Mesothelial cell of epicardium (in vitro differentiated cells): ENCODE data around the gene BCAS1. TPM values are rescaled to one million over a fixed set of nuclear protein-coding genes. Genes with fewer than 3 reads are reported as not detected.

Experiments used
- DNase-seq, 2 experiments: peaks; one replicate each; pipeline ENCODE4 v3.0.0; 2021; ENCODE audit warnings: low spot score in 2 of 2; ENCODE audit not compliant: unreplicated experiment in 2 of 2
- H3K27ac Mint-ChIP-seq: 2 replicates; pipeline ENCODE4 v1.8.0; 2021; ENCODE audit warnings: mixed read lengths
- H3K27me3 Mint-ChIP-seq: 2 replicates; pipeline ENCODE4 v1.8.0; 2021; ENCODE audit warnings: low read depth, mixed read lengths
- H3K36me3 Mint-ChIP-seq: 2 replicates; pipeline ENCODE4 v1.8.0; 2021; ENCODE audit warnings: mixed read lengths
- H3K4me1 Mint-ChIP-seq: 2 replicates; pipeline ENCODE4 v1.8.0; 2021; ENCODE audit warnings: mixed read lengths
- H3K4me3 Mint-ChIP-seq: 2 replicates; pipeline ENCODE4 v1.8.0; 2021; ENCODE audit warnings: mild to moderate bottlenecking, moderate library complexity, mixed read lengths
- H3K9me3 Mint-ChIP-seq: 2 replicates; pipeline ENCODE4 v1.8.0; 2021; ENCODE audit warnings: mixed read lengths
- total RNA-seq: library from RNA; stranded (reverse); gene quantifications from 3 replicates; pipeline ENCODE4 v1.2.1, GENCODE V29; 2021
- TF ChIP-seq, protein P1 (sequence below): fragments of 200-600 bp; sonication (generic); IDR thresholded peaks from one replicate; pipeline ENCODE4 v1.5.0; 2021; ENCODE audit warnings: antibody characterized with exemption; ENCODE audit not compliant: unreplicated experiment

Gene BCAS1
- total RNA-seq, 1 donor from 2014 or later, result 0.20 TPM

DNA sequence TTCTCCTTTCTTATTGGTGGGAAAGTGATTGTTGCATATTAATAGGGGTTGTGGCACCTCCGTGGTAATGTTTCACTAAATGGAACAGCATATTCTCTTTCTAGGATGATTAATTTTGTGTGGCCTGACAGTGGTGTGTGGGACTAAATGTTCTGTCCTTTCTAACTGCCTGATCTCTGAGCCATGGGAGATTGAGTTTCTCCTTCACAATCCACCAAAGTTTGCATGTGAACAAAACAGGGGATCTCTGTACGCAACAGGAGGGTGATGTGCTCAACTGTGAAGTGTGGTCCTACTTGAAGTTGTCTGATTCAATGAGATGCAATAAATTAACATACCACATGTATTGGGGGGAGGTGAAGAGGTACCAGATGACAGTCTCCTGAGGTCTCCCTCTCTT lies 19.3 kb downstream of the BCAS1 start:
- no peaks in the 10 kb centered on the region for H3K4me1 Mint-ChIP-seq
- no peaks in the 10 kb centered on the region for H3K36me3 Mint-ChIP-seq
- no peak for DNase-seq
- peaks cover 4% of the 10 kb centered on the region for H3K9me3 Mint-ChIP-seq
- no peak overlapping the region for H3K27ac Mint-ChIP-seq
- H3K4me3 Mint-ChIP-seq, result no peak overlapping the region
- H3K27me3 Mint-ChIP-seq, result peaks cover 12% of the 10 kb centered on the region
- TF ChIP-seq, protein P1, sequence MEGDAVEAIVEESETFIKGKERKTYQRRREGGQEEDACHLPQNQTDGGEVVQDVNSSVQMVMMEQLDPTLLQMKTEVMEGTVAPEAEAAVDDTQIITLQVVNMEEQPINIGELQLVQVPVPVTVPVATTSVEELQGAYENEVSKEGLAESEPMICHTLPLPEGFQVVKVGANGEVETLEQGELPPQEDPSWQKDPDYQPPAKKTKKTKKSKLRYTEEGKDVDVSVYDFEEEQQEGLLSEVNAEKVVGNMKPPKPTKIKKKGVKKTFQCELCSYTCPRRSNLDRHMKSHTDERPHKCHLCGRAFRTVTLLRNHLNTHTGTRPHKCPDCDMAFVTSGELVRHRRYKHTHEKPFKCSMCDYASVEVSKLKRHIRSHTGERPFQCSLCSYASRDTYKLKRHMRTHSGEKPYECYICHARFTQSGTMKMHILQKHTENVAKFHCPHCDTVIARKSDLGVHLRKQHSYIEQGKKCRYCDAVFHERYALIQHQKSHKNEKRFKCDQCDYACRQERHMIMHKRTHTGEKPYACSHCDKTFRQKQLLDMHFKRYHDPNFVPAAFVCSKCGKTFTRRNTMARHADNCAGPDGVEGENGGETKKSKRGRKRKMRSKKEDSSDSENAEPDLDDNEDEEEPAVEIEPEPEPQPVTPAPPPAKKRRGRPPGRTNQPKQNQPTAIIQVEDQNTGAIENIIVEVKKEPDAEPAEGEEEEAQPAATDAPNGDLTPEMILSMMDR, result no peak

DNA sequence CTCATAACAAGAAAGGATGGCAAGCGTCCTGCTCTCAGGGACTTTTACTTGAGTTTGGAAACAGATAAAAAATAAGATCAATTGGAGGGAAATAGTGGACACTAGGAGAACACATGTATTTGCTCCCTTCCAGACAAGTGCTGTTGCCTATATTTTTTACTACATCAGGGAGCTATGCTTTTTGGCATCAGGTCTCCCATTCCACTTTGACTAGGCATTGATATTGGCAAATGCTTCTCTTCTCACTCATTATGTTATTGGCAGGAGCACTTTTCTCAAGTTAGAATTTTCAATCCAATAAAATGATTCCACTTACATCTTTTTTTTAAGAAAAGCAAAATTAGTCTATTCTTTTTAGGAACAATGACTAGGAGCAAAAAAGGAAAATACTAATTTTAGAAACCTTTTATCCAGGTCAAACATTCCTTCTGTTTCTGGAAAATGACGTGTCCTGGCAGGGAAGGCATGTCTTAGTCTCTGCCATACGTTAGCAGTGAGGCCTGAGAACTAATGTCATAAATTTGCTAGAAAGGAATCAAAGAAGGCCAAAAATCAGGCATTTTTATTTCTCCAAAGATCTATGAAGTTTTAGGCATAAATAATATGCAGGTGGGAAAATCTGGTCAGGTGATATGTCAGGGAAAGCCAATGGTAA lies 21.4 kb downstream of the BCAS1 start:
- Mint-ChIP-seq H3K4me3 (no peak overlapping the region), H3K36me3 (no peaks in the 10 kb centered on the region), H3K27me3 (peaks cover 7% of the 10 kb centered on the region), H3K27ac (no peak overlapping the region), H3K4me1 (no peaks in the 10 kb centered on the region), H3K9me3 (peaks cover 7% of the 10 kb centered on the region)
- TF ChIP-seq, protein P1, result no peak
- DNase-seq, result no peak

DNA sequence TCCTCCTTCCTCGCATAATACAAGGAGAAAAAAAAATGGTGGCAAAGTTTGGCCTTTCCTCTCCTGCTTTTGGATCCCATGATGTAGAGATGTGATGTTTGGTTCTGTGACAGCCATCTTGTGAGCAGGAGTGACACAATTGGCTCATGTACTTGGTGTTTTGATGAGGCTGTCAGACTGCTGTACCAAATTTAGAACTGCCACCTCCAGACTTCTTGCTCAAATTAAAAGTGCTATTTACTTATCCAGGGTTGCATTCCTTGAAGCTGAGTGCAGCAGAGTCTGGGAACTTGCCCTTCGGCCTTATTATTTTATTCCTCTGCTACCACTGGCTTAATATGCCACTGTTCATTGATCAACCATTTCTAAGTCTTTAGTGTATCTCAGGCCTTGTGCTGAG lies 21.9 kb downstream of the BCAS1 start:
- no peak for DNase-seq
- H3K27me3 Mint-ChIP-seq, result peaks cover 7% of the 10 kb centered on the region
- H3K4me1 Mint-ChIP-seq, result no peaks in the 10 kb centered on the region
- no peak overlapping the region for H3K4me3 Mint-ChIP-seq
- H3K27ac Mint-ChIP-seq, result no peak overlapping the region
- TF ChIP-seq, protein P1, result no peak
- no peaks in the 10 kb centered on the region for H3K36me3 Mint-ChIP-seq
- peaks cover 7% of the 10 kb centered on the region for H3K9me3 Mint-ChIP-seq

DNA sequence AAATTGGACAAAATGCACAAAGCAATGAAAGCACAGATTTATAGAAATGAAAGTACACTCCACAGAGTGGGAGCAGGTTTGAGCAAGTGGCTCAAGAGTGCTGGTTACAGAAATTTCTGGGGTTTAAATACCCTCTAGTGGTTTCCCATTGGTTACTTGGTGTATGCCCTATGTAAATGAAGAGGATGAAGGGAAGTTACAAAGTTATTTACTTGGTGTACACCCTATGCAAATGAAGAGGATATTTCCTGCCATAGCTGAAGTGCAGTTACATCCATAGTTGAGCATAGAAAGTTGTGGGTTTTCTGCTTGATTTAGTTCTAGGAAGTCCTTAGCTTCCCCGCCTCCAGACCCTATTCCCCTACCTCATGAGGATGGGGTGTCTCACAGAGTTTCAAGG lies 22.7 kb downstream of the BCAS1 start:
- TF ChIP-seq, protein P1, result no peak
- H3K9me3 Mint-ChIP-seq, result peaks cover 7% of the 10 kb centered on the region
- no peak overlapping the region for H3K4me3 Mint-ChIP-seq
- no peaks in the 10 kb centered on the region for H3K36me3 Mint-ChIP-seq
- no peak overlapping the region for H3K27ac Mint-ChIP-seq
- H3K27me3 Mint-ChIP-seq, result peaks cover 5% of the 10 kb centered on the region
- H3K4me1 Mint-ChIP-seq, result no peaks in the 10 kb centered on the region
- DNase-seq, result no peak

DNA sequence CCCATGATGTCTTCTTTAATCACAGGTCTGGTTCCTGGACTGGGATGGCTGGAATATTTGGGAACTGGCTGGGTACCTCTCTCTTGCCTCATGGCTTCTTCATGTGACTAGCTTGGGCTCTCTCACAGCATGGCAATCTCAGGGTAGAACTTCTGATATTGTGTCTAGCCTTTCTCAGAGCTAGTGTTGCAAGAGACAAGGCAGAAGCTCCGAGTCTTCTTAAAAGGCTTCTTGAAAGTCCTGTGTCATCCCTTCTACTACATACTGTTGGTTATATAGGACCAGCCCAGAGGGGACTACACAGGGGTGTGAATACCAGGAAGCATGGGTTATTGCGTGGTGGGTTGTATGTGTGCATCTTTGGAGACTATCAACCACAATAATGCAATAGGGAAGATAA lies 23.3 kb downstream of the BCAS1 start:
- H3K27me3 Mint-ChIP-seq, result peaks cover 5% of the 10 kb centered on the region
- no peaks in the 10 kb centered on the region for H3K36me3 Mint-ChIP-seq
- no peak for DNase-seq
- H3K27ac Mint-ChIP-seq, result no peak overlapping the region
- no peaks in the 10 kb centered on the region for H3K4me1 Mint-ChIP-seq
- H3K4me3 Mint-ChIP-seq, result no peak overlapping the region
- TF ChIP-seq, protein P1, result no peak
- H3K9me3 Mint-ChIP-seq, result peaks cover 7% of the 10 kb centered on the region

DNA sequence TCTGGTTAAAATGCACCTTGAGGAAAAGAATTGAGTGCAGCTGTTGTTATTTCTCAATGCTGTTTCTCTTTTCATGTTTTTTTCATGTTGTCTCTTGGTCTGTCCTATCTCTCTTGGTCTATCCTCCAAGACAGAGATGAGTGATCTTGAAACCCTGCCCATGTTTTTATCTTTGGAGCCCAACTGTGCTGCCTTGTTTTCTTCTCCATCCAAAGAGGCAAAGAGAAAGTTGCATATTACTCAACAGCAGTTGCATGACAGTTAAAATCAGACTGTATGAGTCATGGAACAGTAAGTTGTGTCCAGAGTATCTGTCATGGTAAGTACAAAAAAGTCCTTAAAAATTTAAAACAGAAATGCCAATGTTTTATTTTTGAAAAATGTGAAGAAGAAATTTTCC lies 26.2 kb downstream of the BCAS1 start:
- Mint-ChIP-seq H3K9me3 (peaks cover 3% of the 10 kb centered on the region), H3K4me3 (no peak overlapping the region), H3K36me3 (no peaks in the 10 kb centered on the region), H3K27ac (no peak overlapping the region), H3K4me1 (no peaks in the 10 kb centered on the region), H3K27me3 (peaks cover 3% of the 10 kb centered on the region)
- TF ChIP-seq, protein P1, result no peak
- no peak for DNase-seq
